KMS-11 (cell line): ENCODE results near the gene ZNF22.
A peak's percentile ranks its signal among the peaks of the same experiment; 100 is the strongest.

Experiments
- H2AFZ ChIP-seq: fragments of 200-600 bp; sonication (generic); 2 replicates; pipeline ENCODE4 v1.6.1; 2016; ENCODE audit warnings: antibody characterized with exemption, mixed run types, low read depth
- H3K27ac ChIP-seq: fragments of 200-600 bp; sonication (generic); 2 replicates; pipeline ENCODE4 v1.6.1; 2016; ENCODE audit warnings: mild to moderate bottlenecking, mixed run types
- H3K27me3 ChIP-seq: fragments of 200-600 bp; sonication (generic); 2 replicates; pipeline ENCODE4 v1.6.1; 2017; ENCODE audit warnings: mild to moderate bottlenecking, low read depth, mixed run types, moderate library complexity; ENCODE audit not compliant: insufficient read depth
- H3K36me3 ChIP-seq: fragments of 200-600 bp; sonication (generic); 2 replicates; pipeline ENCODE4 v1.6.1; 2017; ENCODE audit warnings: mild to moderate bottlenecking, mixed run types; ENCODE audit not compliant: insufficient read depth
- H3K4me1 ChIP-seq: fragments of 200-600 bp; sonication (generic); 2 replicates; pipeline ENCODE4 v1.6.1; 2016; ENCODE audit warnings: mild to moderate bottlenecking, low read depth, mixed run types; ENCODE audit not compliant: poor library complexity, severe bottlenecking
- H3K4me2 ChIP-seq: fragments of 200-600 bp; sonication (generic); 2 replicates; pipeline ENCODE4 v1.7.0; 2016; ENCODE audit warnings: mild to moderate bottlenecking, mixed run types
- H3K4me3 ChIP-seq: fragments of 200-600 bp; sonication (generic); IDR thresholded peaks from 2 replicates; pipeline ENCODE4 v1.6.1; 2017; ENCODE audit warnings: low read depth, low read length, mixed read lengths; ENCODE audit not compliant: insufficient read depth
- H3K79me2 ChIP-seq: fragments of 200-600 bp; sonication (generic); 2 replicates; pipeline ENCODE4 v1.6.1; 2016; ENCODE audit warnings: low read depth, mixed run types; ENCODE audit not compliant: insufficient read depth
- H3K9ac ChIP-seq: fragments of 200-600 bp; sonication (generic); 2 replicates; pipeline ENCODE4 v1.6.1; 2016; ENCODE audit warnings: mild to moderate bottlenecking, mixed run types
- H4K20me1 ChIP-seq: fragments of 200-600 bp; sonication (generic); 2 replicates; pipeline ENCODE4 v1.6.1; 2016; ENCODE audit warnings: mild to moderate bottlenecking, mixed run types; ENCODE audit not compliant: insufficient read depth
- CTCF ChIP-seq: fragments of 200-600 bp; sonication (generic); conservative IDR thresholded peaks from 2 replicates; pipeline ENCODE4 v1.6.1; 2017; ENCODE audit warnings: low read depth, mild to moderate bottlenecking, antibody characterized with exemption, low read length, moderate library complexity, mixed read lengths

ZNF22 gene

GRCh38 chr10:44963772-44964633, 36.7 kb upstream of the ZNF22 start:
- Histone ChIP-seq H3K4me2 (peak overlapping the region; percentile 100), H3K4me3 (no peak overlapping the region), H3K36me3 (peaks cover 5% of the 10 kb centered on the region; the same call in 1 of the 2 replicates), H3K27ac (peak overlapping the region; percentile 89), H2AFZ (no peak overlapping the region), H3K4me1 (peaks cover 54% of the 10 kb centered on the region), H3K79me2 (peaks cover 92% of the 10 kb centered on the region), H3K27me3 (no peaks in the 10 kb centered on the region), H4K20me1 (no peaks in the 10 kb centered on the region), H3K9ac (peak overlapping the region; percentile 68)
- no peak; the same call in 1 of the 2 replicates for TF ChIP-seq CTCF

- peak overlapping the region; percentile 100 for H3K4me2 ChIP-seq
- H3K27ac ChIP-seq: peak overlapping the region; percentile 89
- no peaks in the 10 kb centered on the region for H3K27me3 ChIP-seq
- H3K36me3 ChIP-seq: peaks cover 5% of the 10 kb centered on the region; the same call in 1 of the 2 replicates
- TF ChIP-seq CTCF: no peak
- no peak overlapping the region for H3K4me3 ChIP-seq
- H4K20me1 ChIP-seq: no peaks in the 10 kb centered on the region
- H3K4me1 ChIP-seq: peaks cover 65% of the 10 kb centered on the region
- peaks cover 96% of the 10 kb centered on the region for H3K79me2 ChIP-seq
- H2AFZ ChIP-seq: no peak overlapping the region
- peak overlapping the region; percentile 68; the same call in 1 of the 2 replicates for H3K9ac ChIP-seq
Observed at GRCh38 chr10:44965104-44965503, 35.6 kb upstream of the ZNF22 start.

GRCh38 chr10:44965651-44966097, 35.0 kb upstream of the ZNF22 start:
- peak overlapping the region; percentile 100 for H3K4me2 ChIP-seq

GRCh38 chr10:44966129-44966815, 34.5 kb upstream of the ZNF22 start:
- Histone ChIP-seq H3K4me3 (no peak overlapping the region), H3K4me1 (peaks cover 77% of the 10 kb centered on the region), H3K79me2 (peaks cover 95% of the 10 kb centered on the region), H3K36me3 (peaks cover 9% of the 10 kb centered on the region; the same call in 1 of the 2 replicates), H2AFZ (no peak overlapping the region), H3K4me2 (peak overlapping the region; percentile 100), H3K9ac (no peak overlapping the region; the same call in 1 of the 2 replicates), H3K27ac (peak overlapping the region; percentile 89), H4K20me1 (no peaks in the 10 kb centered on the region), H3K27me3 (no peaks in the 10 kb centered on the region)
- no peak for TF ChIP-seq CTCF

More at GRCh38 chr10:44965651-44966097, 35.0 kb upstream of the ZNF22 start:
- no peaks in the 10 kb centered on the region for H3K27me3 ChIP-seq
- H3K4me3 ChIP-seq: no peak overlapping the region
- no peak for TF ChIP-seq CTCF
- peaks cover 96% of the 10 kb centered on the region for H3K79me2 ChIP-seq
- H3K27ac ChIP-seq: peak overlapping the region; percentile 89
- peaks cover 71% of the 10 kb centered on the region for H3K4me1 ChIP-seq
- peaks cover 5% of the 10 kb centered on the region; the same call in 1 of the 2 replicates for H3K36me3 ChIP-seq
- H3K9ac ChIP-seq: peak overlapping the region; percentile 4; the same call in 1 of the 2 replicates
- H4K20me1 ChIP-seq: no peaks in the 10 kb centered on the region
- H2AFZ ChIP-seq: no peak overlapping the region
